ENCODE data around the gene PDE7B.

Gene PDE7B

DNA sequence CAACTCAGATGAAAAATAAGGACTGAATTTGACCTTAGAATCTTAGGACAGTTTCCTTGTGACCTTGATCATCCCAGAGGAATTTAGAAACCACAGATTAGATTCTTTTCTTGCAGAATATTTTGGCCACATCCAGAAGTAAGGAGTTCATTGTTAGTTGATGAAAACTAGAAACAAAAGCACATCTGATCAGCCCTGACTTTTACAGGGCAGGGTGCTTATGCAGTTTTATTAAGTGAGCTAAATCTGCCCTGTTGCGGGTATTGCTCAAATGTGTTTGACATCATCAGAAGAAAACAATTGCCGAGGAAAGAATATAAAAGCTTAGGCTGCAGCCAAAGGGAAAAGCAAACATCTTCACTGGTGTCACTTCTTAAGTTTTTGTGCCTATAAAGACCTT is 297.8 kb downstream of the PDE7B start:
- DNase-seq (ENCODE audit: low read depth) = no peak

DNA sequence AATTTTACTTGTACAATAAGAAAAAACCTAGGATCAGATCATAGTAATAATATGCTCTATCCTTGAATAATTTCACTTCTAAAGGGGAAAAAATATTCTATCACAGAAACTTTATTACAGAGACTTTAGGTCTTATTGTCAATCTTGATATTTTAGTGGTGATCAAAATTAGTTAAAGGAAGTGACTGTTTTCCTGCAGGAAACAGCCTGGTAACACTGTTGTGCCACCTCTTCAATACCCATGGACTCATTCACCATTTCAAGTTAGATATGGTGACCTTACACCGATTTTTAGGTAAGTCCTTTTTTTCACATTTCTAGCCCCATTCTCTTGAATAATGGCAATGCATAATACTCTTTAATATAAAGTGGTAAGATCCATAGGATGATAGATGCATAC is 299.5 kb downstream of the PDE7B start:
- no peak for DNase-seq (ENCODE audit: low read depth)

DNA sequence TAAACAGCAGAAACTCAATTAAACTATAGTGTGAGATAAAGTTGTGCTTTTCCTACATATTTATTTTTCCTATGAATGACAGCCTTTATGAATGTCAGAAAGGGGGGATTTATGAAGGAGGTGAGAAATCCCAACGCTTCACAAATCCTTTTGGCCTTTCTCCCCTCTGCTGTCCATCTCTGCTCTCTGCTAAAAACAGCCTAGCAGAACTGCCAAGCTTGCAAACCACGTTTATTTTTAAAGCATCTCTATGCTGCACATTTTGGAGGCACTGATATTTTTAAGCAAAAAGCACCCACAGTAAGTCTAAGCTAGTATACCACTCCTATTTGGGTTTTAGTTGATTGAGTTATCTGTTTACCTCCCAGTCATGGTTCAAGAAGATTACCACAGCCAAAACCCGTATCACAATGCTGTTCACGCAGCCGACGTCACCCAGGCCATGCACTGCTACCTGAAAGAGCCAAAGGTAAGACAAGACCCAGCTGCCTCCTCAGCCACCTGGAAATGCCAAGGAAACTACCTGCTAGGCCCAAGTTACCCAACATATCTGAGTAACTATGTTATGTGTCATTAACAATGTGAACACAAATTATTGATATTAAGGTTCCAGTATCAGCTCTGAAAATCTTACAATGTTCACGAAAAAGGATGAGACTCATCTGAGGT is 302.3 kb downstream of the PDE7B start:
- DNase-seq (ENCODE audit: low read depth) = no peak

DNA sequence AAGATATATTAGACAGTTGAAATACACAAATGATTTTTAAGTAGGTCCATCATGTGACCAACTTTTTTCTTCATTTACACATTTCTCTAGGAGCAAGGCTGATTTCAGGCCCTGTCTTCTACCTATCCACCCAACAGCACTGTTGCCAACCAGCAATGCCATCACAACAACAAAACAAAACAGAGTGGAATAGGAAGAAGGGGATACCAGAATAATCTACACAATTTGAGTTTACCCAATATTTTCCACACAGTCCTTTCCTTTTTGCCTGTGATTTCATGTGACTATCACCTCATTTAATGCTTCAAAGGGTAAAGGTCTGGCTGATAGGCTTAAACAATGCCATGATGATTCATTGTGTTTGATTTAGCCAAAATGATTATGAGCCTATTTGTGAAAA is 303.7 kb downstream of the PDE7B start:
- no peak for DNase-seq (ENCODE audit: low read depth)

DNA sequence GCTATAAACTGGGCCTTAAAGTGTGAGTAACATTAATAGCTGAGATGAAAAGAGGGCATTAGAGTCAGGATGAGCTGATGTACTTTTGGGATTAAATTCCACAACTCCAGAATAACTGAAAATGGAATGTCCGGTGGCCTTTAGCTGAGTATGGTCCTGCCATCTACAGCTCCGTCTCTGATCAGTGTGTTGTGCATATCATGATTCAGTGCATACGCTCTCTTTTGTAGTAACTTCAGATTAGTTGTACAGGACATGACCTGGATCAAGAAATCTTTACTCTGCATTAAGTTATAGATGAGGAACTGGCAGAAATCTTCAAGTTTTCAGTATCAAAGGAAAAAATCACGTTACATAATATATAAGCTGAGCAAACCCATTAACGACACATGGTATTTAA is 306.2 kb downstream of the PDE7B start:
- DNase-seq (ENCODE audit: low read depth) = no peak

DNA sequence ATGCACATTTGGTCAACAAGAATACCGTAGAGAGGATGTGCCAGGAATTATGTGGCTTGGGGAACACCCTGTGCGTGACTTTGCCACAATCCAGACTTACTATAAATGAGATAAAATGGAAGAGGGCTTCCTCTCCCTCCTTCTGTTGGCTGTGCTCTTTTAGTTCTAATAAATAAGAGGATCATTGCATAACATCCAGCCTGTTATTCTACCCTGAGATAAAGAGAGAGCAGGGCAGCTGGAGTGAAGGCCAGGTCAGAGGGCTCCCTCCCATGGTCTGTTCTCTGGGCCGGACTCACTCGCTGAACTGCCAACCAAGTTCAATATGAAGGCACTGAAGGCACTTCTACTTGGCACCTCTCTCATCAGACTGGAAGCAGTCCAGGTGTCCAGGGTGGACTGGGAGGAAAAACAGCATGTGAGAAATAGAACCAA is 306.9 kb downstream of the PDE7B start:
- DNase-seq (ENCODE audit: low read depth) = no peak

DNA sequence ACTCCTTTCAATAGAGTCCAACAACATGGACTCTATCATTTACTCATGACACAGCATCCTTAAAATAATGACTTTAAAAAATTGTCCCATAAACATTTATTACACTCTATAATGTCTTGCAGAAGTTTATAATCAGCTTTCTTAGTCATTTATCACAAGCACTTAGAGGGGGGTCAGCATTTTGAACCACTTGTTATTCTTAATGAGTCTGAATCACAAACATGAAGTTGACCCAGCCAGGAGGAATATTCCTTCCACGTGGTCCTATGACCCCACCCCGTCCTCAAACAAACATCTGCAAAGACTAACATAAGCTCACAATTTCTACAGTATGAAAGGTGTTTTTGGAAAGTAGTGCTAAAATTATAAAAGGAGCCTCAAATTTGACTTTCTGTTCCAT is 307.5 kb downstream of the PDE7B start:
- DNase-seq (ENCODE audit: low read depth) = no peak

DNA sequence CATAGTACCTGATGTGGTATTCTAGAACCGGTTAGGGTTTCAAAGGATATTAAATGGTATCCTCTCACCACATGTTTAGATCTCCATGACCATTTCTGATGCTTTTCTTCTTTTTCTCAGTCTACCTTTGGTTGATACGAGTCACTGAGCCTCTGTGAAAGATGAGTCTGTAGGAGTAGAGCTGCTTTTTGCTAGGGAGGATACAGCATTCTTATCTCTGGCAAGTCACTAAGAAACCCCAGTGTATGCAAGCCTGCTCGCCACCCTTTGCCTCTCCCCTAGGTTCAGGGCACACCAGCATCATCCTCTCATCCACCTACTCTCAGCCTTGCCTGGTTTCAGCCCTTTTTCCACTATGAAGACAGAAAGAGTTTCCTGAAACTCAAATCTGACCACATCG is 308.7 kb downstream of the PDE7B start:
- DNase-seq (ENCODE audit: low read depth) = no peak

DNA sequence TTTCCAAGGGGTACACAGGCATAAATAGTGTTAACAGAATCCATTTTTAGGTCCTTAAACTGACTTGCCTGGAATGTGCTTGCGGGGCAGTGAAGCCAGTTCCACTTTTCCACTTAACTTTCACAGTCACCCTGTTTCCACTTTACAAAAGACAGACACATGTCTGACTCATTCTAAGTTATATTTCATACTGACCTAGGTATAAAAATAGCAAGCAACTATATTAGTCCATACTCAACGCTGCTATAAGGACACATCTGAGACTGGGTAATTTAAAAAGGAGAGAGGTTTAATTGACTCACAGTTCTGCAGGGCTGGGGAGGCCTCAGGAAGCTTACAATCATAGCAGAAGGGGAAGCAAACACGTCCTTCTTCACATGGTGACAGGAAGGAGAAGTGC is 310.4 kb downstream of the PDE7B start:
- no peak for DNase-seq (ENCODE audit: low read depth)

DNA sequence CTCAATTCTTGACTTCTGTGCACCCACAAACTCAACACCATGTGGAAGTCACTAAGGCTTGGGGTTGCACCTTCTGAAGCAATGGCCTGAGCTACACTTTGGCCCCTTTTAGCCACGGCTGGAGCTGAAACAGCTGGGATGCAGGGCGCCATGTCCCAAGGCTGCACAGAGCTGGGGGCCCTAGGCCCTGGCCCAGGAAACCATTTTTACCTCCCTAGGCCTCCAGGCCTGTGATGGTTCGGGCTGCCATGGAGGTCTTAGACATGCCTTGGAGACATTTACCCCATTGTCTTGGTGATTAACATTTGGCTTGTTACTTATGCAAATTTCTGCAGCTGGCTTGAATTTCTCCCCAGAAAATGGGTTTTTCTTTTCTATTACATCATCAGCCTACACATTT is 311.8 kb downstream of the PDE7B start:
- no peak for DNase-seq (ENCODE audit: low read depth)

DNA sequence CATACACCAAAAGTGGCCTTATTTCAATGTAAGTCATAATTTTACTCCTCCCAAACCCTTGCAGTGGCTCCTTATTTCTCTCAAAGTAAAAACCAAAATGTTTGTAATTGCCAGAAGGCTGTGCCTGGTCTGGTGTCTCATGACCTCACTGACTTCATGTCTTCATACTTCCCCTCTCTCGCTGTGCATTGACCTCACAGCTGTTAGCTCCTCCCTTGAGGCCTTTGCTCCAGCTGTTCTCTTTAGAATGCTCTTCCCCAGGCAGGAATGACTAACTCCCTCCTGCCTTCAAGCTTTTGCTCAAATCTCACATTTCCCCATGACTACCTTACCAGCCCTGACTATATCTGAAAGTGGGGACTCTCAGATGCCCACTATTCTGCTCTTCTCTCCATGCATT is 315.3 kb downstream of the PDE7B start:
- no peak for DNase-seq (ENCODE audit: low read depth)

DNA sequence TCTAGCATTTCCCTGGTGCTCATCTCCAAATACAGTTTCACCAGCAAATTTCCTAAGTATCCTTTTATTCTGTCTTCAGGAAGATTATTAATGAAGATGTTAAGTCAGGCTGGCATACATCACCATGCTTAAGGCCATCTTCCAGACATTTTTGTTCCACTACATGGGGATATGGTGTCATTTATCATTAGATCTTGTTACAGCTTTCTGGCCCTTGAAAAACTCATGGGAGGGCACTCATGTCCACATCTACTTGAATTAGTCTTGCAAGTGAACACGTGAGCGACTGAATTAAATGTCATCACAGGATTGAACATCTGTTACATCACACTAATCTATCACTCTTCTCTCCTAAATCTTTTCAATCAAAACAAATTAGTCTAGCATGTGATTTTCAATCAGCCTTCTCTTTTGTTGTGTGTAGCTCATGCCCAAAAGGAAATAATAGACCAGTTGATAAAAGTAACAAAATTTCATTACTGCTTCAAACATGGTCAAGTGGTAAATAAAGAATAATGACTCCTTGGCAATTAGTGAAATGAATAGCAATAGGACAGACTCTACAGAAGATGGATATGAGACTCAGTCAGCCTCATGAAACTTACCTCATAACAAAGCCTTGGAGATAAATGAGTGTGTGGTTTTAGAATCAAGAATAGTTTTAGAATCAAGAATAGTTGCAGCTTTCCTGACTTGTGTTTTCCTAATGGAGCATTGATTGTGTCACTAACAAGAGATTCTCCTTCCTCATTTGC is 318.1 kb downstream of the PDE7B start:
- DNase-seq (ENCODE audit: low read depth) = no peak

DNA sequence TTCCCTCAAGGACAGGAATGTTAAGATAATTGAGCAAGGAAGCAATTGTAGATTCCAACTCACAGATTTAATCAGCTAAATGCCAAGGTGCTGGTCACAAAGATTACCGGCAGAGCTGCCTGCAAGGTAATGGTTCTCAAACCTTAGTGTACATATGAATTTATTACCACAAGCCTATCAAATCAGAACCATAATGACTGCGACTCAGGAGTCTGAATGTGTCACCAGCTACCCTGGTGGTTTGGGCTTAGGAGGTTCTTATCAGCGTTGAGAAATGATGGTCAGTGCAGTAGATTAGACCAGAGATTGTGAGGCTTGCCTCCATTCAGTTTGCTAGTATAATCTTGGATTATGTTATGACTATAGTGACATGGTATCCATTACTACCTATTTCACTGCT is 319.7 kb downstream of the PDE7B start:
- no peak for DNase-seq (ENCODE audit: low read depth)

DNA sequence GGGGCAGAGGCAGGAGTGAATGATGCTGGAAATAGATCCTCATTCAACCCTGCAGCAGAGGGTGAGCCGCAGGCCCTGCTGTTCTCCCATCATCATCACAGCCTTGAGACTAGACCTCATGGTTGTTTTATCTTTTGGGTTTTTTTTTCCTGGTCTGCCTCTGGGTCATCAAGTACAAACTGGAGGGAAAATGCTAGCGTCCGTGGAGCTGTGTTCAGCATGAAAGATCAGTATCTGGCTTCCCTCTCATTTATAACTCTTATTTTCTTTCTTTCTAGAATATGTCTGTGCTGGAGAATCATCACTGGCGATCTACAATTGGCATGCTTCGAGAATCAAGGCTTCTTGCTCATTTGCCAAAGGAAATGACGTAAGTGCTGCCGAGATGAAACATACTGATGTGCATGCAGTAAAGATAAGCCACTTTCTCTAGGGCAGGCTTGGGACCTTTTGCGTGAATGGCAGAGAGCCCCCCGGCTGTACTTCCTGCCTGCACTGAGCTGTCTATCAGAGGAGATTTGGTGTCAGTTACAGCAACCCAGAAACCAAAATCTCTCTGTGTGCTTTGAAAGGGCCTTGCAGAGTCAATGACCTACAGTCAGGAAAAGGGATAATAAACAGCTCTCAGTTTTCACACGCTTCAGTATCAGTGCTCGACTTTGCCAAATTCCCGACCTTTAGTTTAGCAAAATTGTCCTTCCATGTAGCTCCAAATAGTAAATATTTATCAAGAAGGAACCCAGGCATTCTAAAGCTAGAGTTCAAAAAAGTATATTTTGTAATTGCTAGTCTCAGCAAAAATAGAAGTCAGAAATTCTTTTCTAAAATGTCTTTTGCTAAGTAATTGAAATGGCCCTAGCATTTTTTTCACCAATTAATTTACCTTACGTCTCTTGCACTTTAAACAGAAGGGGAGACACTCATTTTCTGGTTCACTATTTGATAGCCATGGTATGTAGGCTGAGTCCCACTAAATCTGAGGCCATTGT is 322.3 kb downstream of the PDE7B start:
- DNase-seq (ENCODE audit: low read depth) = no peak

DNA sequence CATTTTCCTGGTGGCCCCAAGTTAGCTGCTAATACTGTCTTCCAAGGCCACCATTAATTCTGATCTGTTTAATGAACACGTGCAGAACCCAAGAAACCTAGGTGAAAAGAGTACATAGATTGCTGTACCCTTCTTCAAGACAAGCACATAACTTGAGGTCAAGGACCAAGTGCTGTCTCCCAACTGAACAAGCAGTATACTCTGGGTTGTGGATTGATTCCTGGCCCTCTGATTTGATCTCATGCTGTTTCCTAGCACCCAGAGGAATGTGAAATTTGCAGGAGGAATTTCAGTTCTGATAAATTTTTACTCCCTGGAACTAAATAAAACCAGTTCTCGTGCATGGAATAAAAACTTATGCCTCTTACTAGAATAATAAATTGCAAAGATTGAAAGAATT is 323.0 kb downstream of the PDE7B start:
- DNase-seq (ENCODE audit: low read depth) = no peak

DNA sequence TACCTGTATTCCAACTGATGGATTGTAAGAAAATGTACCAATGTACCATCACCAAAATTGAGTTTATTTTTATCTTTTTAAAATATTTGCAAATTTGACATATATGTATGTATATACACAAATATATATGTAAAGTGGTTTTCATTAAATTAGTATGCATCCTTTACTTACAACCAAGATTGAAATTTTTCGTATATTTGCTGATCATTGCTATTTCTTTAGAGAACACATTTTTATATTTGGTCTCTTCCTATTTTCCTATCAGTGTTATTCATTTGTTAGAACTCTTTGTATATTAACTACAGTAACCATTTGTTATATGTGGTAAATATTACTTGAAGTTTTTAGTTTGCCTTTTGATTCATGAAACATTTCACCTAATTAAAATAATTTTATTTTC is 324.4 kb downstream of the PDE7B start:
- no peak for DNase-seq (ENCODE audit: low read depth)

DNA sequence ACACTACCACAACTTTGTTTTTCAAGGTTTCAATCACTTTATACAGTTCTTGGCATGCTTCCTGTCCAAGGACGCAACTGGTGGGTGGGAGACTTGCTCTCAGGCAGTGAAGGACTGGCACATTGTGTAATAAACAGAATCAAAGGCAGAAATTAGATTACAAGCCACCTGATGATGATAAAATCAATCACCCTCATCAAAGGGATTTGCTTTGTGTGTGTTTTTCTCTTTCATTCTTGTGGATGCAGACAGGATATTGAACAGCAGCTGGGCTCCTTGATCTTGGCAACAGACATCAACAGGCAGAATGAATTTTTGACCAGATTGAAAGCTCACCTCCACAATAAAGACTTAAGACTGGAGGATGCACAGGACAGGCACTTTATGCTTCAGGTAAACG is 327.2 kb downstream of the PDE7B start:
- no peak for DNase-seq (ENCODE audit: low read depth)

DNA sequence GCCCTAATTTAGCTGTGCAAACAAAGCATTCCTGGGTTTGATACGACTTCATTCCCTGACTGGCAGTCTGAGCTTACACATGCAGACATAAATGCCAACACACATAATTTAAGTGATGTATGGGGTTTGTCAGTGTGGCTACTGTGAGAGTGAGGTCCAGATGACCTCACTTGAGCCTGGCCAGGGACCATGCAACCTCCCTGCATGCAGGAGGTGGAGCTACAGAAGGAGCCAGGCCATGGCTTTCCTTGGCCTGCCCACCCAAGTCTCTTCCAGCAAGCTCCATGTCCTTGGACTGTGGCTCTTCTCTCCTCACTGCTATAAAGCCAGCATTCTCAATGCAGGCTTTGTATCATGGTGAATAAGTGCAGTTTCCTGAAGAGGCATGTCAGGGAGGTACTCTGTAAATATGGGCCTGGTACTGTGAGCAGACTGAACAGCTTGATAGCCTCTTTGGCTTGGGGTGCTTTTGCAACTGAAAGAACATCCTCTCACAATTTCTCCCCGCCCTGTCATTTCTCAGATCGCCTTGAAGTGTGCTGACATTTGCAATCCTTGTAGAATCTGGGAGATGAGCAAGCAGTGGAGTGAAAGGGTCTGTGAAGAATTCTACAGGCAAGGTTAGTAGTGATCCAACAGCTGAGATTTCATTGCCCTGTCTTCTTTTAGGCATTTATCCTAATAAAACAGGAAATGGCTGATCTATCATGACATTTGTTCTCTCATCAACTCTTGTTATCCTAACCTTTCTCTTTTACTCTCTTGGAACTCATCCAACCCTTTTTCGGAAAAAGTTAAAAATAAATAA is 329.4 kb downstream of the PDE7B start:
- DNase-seq (ENCODE audit: low read depth) = no peak

DNA sequence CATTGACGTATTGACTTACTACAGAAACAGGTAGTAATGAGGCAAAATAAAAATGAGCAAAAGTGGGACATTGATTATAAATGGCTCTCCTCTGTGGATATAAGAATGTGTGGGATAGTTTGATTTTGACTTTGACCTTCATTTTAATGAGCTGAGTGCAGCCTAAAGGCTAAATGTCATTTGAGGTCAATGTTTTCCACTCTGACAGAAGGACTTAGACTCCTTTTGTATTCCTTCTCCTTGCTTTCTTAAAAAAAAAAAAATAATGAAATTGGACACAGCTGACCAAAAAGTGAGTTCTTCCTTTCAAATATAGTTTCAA is 330.0 kb downstream of the PDE7B start:
- DNase-seq (ENCODE audit: low read depth) = no peak

DNA sequence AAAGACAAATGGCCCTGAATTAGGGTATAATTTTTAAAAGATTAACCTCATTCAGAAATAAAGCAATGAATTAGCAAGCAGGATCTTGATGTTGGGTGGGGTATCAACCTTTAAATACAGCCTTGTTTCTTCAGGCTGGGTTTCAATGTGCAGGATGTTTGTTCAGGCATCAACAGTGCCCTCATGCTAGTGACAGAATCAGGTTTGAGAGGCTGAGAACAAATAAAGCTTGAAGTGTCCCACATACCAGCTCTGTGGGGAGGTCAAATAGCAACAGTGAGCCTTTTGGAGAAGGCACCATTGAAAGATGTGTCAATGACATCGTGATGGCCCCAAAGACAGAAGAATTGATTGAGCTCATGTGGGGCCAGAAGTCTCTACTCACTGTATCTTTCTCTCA is 330.4 kb downstream of the PDE7B start:
- DNase-seq (ENCODE audit: low read depth) = no peak

DNA sequence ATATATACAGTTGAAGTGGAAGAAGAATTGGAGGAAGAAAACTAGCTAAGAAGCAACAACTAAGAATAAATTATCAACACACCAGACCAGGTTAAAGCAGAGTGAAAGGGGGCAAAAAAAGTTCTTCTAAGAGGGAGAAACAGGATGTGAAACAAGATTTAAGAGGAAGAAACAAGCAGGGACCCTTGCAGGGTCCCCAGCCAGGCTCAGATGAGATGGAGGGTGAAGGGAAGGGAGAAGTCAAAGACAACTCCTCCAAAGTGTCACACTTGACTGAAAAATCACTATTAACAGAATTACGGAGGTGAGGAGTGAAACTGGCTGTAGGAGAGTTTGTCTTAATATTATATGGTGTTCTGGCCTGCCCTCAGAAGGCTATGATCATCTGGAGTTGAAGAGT is 333.2 kb downstream of the PDE7B start:
- DNase-seq (ENCODE audit: low read depth) = no peak

DNA sequence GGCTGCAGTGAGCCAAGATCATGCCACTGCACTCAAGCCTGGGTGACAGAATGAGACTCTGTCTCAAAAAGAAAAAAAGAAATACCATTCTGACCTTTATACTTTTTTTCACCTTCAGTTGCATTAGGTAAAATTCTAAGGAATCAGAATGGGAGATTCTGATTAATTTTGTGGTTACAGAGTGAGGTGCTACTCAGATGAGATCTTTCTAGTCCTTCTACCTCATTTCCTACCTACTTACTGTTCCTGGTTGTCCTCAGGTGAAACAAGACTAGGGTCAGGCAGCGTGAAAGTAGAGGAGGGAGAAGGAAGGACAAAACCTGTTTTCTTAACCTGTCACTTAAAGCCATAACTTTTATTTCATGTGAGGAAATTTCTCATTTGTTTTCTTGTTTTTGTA is 334.9 kb downstream of the PDE7B start:
- no peak for DNase-seq (ENCODE audit: low read depth)

Measured in fibroblast of the conjunctiva (primary cell).